Measurements from ENCODE around the gene TSPAN32. TPM values are rescaled to one million over a fixed set of nuclear protein-coding genes. Genes with fewer than 3 reads are reported as not detected.

Gene TSPAN32
- total RNA-seq: under 0.01 and 0.43 TPM in 2 replicates

- DNase-seq (ENCODE audit: low read depth): peak; percentile 62
- TF ChIP-seq, protein P1, sequence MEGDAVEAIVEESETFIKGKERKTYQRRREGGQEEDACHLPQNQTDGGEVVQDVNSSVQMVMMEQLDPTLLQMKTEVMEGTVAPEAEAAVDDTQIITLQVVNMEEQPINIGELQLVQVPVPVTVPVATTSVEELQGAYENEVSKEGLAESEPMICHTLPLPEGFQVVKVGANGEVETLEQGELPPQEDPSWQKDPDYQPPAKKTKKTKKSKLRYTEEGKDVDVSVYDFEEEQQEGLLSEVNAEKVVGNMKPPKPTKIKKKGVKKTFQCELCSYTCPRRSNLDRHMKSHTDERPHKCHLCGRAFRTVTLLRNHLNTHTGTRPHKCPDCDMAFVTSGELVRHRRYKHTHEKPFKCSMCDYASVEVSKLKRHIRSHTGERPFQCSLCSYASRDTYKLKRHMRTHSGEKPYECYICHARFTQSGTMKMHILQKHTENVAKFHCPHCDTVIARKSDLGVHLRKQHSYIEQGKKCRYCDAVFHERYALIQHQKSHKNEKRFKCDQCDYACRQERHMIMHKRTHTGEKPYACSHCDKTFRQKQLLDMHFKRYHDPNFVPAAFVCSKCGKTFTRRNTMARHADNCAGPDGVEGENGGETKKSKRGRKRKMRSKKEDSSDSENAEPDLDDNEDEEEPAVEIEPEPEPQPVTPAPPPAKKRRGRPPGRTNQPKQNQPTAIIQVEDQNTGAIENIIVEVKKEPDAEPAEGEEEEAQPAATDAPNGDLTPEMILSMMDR (IDR thresholded peaks at IDR 0.05; ENCODE audit: insufficient read depth, low read depth, low read length): no peak
- no peak within 1 kb of the TSS for H3K4me3 ChIP-seq (ENCODE audit: low read depth, low read length)
Measured at GRCh38 chr11:2301631-2302305, at the start of gene TSPAN32, which contains the start of gene C11orf21. Gene TSPAN32 (plus strand): TSS chr11:2302013. CDS start chr11:2302150, 137 bp downstream. Gene C11orf21 (minus strand): TSS chr11:2301918. CDS start chr11:2301808, 110 bp downstream.

GRCh38 chr11:2252018-2252417 is 49.8 kb upstream of the TSPAN32 start:
- no peak for DNase-seq (ENCODE audit: low read depth)
- TF ChIP-seq, protein P1 (IDR thresholded peaks at IDR 0.05; ENCODE audit: insufficient read depth, low read depth, low read length): no peak
- H3K4me3 ChIP-seq (ENCODE audit: low read depth, low read length): no peak overlapping the region

- H3K4me3 ChIP-seq (ENCODE audit: low read depth, low read length): no peak overlapping the region
- TF ChIP-seq, protein P1 (IDR thresholded peaks at IDR 0.05; ENCODE audit: insufficient read depth, low read depth, low read length): no peak
- no peak for DNase-seq (ENCODE audit: low read depth)
Measured at GRCh38 chr11:2256293-2256913, 45.4 kb upstream of the TSPAN32 start.

GRCh38 chr11:2256951-2257700 is 44.7 kb upstream of the TSPAN32 start:
- DNase-seq (ENCODE audit: low read depth): no peak

GRCh38 chr11:2258501-2259465 is 43.0 kb upstream of the TSPAN32 start:
- TF ChIP-seq, protein P1 (IDR thresholded peaks at IDR 0.05; ENCODE audit: insufficient read depth, low read depth, low read length): no peak

More at GRCh38 chr11:2256951-2257700, 44.7 kb upstream of the TSPAN32 start:
- no peak overlapping the region for H3K4me3 ChIP-seq (ENCODE audit: low read depth, low read length)
- TF ChIP-seq, protein P1 (IDR thresholded peaks at IDR 0.05; ENCODE audit: insufficient read depth, low read depth, low read length): no peak

GRCh38 chr11:2259466-2259830 is 42.4 kb upstream of the TSPAN32 start:
- DNase-seq (ENCODE audit: low read depth): no peak
- no peak overlapping the region for H3K4me3 ChIP-seq (ENCODE audit: low read depth, low read length)
- TF ChIP-seq, protein P1 (IDR thresholded peaks at IDR 0.05; ENCODE audit: insufficient read depth, low read depth, low read length): no peak

More at GRCh38 chr11:2258501-2259465, 43.0 kb upstream of the TSPAN32 start:
- no peak for DNase-seq (ENCODE audit: low read depth)
- H3K4me3 ChIP-seq (ENCODE audit: low read depth, low read length): no peak overlapping the region

All from fibroblast of villous mesenchyme (primary cell).